Measurements from ENCODE around the gene PNPT1. TPM values are rescaled to one million over a fixed set of nuclear protein-coding genes. Genes with fewer than 3 reads are reported as not detected.
A peak's percentile ranks its signal among the peaks of the same experiment; 100 is the strongest.
"Not testable (repeated sequence)": the region's sequence is repeated elsewhere in the genome, so short reads cannot be mapped to it uniquely, and the experiment has no call there.

PNPT1 gene
- total RNA-seq, 1 donor from 2014 or later, result 16.0 TPM

DNA sequence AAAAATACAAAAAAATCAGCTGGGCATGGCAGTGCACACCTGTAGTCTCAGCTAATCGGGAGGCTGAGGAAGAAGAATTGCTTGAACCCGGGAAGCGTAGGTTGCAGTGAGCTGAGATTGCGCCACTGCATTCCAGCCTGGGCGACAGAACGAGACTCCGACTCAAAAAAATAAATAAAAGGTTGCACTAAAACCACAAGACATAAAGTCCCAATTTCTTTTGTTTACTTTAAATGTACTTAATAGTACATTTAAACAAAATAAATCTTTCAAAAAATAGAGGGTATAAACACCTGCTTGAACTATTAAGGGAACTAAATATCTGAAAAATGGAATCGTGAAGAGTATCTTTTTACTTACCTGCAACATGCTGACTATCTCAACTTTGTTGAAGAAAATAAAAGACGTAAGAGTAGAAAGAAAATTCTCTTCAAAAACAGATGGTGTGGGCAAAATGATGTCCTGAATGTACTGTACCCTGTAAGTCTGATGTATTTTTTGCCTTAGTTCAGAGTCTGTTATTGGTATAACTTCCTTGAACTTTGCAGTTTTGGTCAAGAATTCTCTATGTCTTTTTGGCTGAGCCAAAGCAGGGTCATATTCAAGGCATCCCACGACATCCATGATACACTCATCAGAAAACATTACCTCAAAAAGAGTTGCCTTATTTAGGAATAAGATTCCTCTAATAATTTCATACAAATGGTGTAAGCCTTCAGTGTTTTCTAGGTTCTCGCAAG is 95.4 kb downstream of the PNPT1 start:
- no peak for DNase-seq (ENCODE audit: low read depth in 2 of 2)

DNA sequence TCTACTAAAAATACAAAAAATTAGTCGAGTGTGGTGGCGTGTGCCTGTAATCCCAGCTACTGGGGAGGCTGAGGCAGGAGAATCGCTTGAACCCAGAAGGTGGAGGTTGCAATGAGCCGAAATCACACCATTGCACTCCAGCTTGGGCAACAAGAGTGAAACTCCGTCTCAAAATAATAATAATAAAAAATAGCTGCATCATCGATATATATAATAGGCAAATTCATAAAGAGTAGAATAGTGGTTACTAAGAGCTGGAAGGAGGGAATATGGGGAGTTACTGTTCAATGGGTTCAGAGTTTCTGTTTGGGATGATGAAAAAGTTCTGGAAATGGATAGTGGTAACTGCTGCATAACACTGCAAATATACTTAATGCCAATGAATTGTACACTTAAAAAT is 96.8 kb downstream of the PNPT1 start:
- not testable (repeated sequence) for DNase-seq (ENCODE audit: low read depth in 2 of 2)

DNA sequence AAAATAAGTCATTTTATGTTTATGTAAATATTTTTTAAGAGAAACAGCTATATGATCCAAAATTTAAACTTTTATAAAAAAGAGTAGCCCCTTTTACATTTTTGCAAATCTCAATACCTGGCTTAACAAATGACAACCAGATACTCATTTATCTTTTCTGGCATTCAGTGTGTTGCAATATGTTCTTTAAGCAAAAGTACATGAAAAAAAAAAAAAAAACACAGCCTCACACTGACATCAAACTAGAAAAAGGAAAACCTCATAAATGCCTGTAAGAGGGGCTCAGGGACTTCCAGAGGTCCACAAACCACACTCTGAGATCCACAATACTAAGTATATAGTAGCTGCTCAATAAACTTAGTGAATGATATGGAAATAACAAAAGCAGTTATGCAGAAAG is 98.1 kb downstream of the PNPT1 start:
- DNase-seq (ENCODE audit: low read depth in 2 of 2), result no peak

DNA sequence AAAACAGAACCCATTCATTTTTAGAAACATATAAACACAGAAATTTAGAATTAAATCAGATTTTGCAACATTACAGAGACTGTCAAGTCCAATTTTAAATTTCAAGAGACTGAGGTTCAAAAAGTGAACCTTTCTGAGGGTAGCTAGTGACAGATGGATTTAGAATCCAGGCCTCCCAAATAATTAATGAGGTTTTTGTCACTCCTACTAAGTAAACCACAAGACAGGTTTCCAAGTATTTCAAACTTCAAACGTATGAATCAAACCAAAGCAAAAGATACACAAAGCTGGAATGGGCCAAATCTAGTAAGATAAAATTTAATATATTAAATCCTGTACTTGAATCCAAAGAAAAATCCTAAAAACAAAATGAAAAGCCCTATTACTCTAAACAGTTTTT is 101.5 kb downstream of the PNPT1 start:
- no peak for DNase-seq (ENCODE audit: low read depth in 2 of 2)

DNA sequence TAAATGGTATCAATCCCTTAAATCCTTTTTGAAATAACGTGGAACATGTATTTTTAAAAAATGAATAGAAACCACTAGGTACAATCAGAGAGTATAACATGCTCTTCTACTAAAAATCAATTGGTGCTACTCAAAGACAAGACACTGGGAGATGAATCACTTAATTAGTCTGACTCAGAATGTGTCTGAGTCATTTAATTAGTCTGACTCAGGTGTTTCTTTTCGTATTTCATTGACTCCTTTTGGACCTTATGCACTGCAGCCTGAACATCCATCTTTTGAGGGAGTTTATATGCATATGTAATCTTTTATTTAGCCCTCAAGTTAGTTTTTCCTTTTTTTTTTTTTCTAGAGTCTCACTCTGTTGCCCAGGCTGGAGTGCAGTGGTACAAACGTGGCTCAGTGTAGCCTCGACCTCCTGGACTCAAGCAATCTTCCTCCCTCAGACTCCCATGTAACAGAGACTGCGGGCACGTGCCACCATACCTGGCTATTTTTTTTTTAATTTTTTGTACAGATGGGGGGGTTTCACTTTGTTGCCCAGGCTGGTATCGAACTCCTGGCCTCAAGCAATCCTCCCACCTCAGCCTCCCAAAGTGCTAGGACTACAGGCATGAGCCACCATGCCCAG is 102.7 kb downstream of the PNPT1 start:
- peak in 1 of 2 donors; percentile 11 for DNase-seq (ENCODE audit: low read depth in 2 of 2)

DNA sequence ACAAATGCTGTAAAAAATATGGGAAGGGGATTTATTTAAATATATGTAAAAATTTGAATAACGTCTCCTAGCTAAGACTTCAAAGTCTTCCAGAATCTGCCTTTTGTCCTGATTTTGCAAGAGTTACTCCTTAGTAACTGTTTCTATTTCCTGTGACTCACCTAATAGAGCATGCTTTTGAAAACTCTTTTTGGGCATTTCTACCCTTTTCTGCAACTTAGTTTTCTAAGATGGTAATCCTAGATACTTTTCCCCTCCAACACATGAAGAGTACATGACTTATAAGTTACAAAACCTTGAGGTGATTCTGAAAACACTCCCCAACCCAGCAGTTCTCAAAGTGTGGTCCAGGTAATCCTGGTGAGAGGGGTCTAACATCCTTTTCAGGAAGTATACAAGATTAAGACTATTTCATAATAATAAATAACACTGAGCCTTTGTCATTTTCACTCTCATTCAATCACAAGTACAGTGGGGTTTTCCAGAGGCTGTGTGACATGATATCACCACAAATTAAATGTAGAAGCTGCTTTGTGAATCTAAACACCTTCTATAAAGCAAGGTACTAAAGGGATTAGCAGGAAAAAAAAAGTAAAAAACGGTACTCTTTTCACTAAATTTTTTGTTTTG is 108.1 kb downstream of the PNPT1 start:
- DNase-seq (ENCODE audit: low read depth in 2 of 2), result peak in 1 of 2 donors; percentile 37

Other genes with a start within 250 kb of the PNPT1 start
- 6.2 and 6.3 TPM in 2 replicates for gene CFAP36, start 174.1 kb downstream of the PNPT1 start, total RNA-seq
- gene PPP4R3B, start 76.2 kb downstream of the PNPT1 start, total RNA-seq, result 33.6 and 36.9 TPM in 2 replicates
- 3,306 and 7,589 TPM in 2 replicates for gene EFEMP1, start 229.9 kb upstream of the PNPT1 start, total RNA-seq